Astrocyte of the spinal cord (primary cell): ENCODE results near the gene TPRG1.

Experiments used
- DNase-seq: peaks from one replicate; pipeline ENCODE4 v3.0.0; 2011; ENCODE audit warnings: low read depth, low spot score
- H3K4me3 ChIP-seq: 2 replicates; pipeline ENCODE4 v1.5.1; 2011; ENCODE audit warnings: low read depth, mild to moderate bottlenecking, low read length, moderate library complexity
- CTCF ChIP-seq: IDR thresholded peaks from 2 replicates; pipeline ENCODE4 v1.5.1; 2012; ENCODE audit warnings: low read depth, mild to moderate bottlenecking, low read length, inconsistent platforms
- in situ Hi-C: cut with HindIII; loops from 2 replicates; pipeline ENCODE4 v1.10.0; 2017; ENCODE audit warnings: low sequenced_read_pairs

TPRG1 gene

GRCh38 chr3:189304465-189305351 lies 132.9 kb downstream of the TPRG1 start:
- DNase-seq = peak; percentile 54
- no peak overlapping the region for H3K4me3 ChIP-seq
- no peak for TF ChIP-seq CTCF
- in situ Hi-C loops = no loop called here

- H3K4me3 ChIP-seq = no peak overlapping the region
- DNase-seq = peak; percentile 18
- TF ChIP-seq CTCF = no peak
- in situ Hi-C loops = no loop called here
Observed at GRCh38 chr3:189305412-189305811, 133.6 kb downstream of the TPRG1 start.

- DNase-seq = no peak
- H3K4me3 ChIP-seq = no peak overlapping the region
- in situ Hi-C loops = no loop called here
- TF ChIP-seq CTCF = no peak
Observed at GRCh38 chr3:189307963-189308362, 136.2 kb downstream of the TPRG1 start.

GRCh38 chr3:189308608-189309007 lies 136.8 kb downstream of the TPRG1 start:
- no peak for DNase-seq
- no peak overlapping the region for H3K4me3 ChIP-seq
- in situ Hi-C loops = no loop called here
- TF ChIP-seq CTCF = no peak

GRCh38 chr3:189309400-189309975 lies 137.7 kb downstream of the TPRG1 start:
- TF ChIP-seq CTCF = no peak
- H3K4me3 ChIP-seq = no peak overlapping the region
- no peak for DNase-seq
- in situ Hi-C loops = no loop called here

- H3K4me3 ChIP-seq = no peak overlapping the region
- no peak for DNase-seq
- TF ChIP-seq CTCF = no peak
- in situ Hi-C loops = no loop called here
Observed at GRCh38 chr3:189311521-189311920, 139.8 kb downstream of the TPRG1 start.
